BE2C (cell line): ENCODE measurements around the gene NNT.
"Not testable (repeated sequence)": the region's sequence is repeated elsewhere in the genome, so short reads cannot be mapped to it uniquely, and the experiment has no call there.

Experiments used
- DNase-seq: peaks from one replicate; pipeline ENCODE4 v3.0.0-alpha.2; 2020
- H3K27me3 ChIP-seq: fragments of 250-450 bp; sonication (Bioruptor Pico); 2 replicates; pipeline ENCODE4 v1.5.1; 2020; ENCODE audit warnings: mild to moderate bottlenecking
- H3K36me3 ChIP-seq: fragments of 250-450 bp; sonication (Bioruptor Pico); 2 replicates; pipeline ENCODE4 v1.5.1; 2020; ENCODE audit warnings: mild to moderate bottlenecking
- H3K4me1 ChIP-seq: fragments of 250-450 bp; sonication (Bioruptor Pico); 2 replicates; pipeline ENCODE4 v1.5.1; 2020
- H3K4me3 ChIP-seq: 2 replicates; pipeline ENCODE4 v1.5.1; 2011; ENCODE audit warnings: low read depth, low read length
- H3K9me3 ChIP-seq: fragments of 250-450 bp; sonication (Bioruptor Pico); 2 replicates; pipeline ENCODE4 v1.5.1; 2020
- TF ChIP-seq, protein P1 (sequence below): IDR thresholded peaks from 2 replicates; pipeline ENCODE4 v1.5.1; 2012; ENCODE audit warnings: mild to moderate bottlenecking, low read depth, low read length

NNT gene

DNA sequence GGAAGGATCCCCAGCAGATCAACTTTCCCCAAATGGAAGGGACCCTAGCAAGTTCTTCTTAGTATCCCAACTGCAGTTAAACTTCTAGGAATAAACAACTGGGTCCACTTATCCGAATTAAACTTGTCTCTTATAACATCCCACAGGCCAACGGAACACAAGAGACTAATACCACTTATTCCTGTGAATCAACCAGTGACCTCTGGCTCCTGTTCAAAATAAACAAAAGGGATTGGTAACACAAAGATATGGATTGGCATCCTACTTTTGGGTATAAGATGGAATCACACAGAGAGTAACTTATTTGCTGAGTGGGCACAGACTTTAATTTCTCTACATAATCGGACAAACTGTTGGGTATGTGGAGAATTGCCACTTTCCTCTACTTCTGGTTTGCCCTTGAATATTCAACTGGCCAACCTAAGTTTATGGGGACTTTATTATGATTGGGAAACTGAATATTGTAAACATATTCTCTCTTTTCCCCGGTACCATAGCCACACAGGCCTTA is 33.7 kb upstream of the NNT start:
- no peak for DNase-seq
- no peaks in the 10 kb centered on the region for H3K36me3 ChIP-seq
- TF ChIP-seq, protein P1, sequence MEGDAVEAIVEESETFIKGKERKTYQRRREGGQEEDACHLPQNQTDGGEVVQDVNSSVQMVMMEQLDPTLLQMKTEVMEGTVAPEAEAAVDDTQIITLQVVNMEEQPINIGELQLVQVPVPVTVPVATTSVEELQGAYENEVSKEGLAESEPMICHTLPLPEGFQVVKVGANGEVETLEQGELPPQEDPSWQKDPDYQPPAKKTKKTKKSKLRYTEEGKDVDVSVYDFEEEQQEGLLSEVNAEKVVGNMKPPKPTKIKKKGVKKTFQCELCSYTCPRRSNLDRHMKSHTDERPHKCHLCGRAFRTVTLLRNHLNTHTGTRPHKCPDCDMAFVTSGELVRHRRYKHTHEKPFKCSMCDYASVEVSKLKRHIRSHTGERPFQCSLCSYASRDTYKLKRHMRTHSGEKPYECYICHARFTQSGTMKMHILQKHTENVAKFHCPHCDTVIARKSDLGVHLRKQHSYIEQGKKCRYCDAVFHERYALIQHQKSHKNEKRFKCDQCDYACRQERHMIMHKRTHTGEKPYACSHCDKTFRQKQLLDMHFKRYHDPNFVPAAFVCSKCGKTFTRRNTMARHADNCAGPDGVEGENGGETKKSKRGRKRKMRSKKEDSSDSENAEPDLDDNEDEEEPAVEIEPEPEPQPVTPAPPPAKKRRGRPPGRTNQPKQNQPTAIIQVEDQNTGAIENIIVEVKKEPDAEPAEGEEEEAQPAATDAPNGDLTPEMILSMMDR = no peak
- H3K27me3 ChIP-seq = no peaks in the 10 kb centered on the region
- no peaks in the 10 kb centered on the region for H3K4me1 ChIP-seq
- H3K4me3 ChIP-seq = no peak overlapping the region
- H3K9me3 ChIP-seq = no peaks in the 10 kb centered on the region

DNA sequence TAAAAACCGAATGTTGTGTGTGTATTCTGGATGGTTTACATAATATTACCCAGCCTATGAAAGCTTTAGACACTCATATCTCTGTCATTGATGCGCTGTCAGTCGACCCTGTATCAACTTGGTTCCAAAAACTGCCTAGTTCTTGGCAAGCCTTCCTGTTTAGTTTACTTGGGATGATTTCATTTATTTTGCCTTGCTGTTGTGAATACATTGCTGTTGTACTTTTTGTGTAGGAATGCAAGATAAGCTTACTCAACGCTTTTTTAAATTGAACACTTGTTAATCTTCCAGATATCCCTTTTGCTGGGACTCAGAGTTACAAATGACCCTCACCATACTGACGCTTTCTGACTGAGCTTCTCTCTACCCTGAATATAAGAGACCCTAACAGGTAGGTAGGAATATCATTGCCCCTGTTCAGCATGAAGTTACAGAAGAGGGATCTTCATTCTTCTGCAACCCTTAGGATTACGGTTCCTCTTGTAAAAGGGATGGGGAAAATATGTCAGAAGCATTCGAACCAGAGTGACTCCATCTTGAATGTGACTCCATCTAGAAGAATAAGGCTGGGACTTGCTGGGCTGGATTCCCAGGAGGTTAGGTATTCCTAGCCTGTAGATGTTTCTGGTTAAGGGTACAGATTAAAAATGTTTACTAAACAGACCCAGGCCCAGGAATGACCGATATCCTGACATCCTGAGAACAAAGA is 32.4 kb upstream of the NNT start:
- TF ChIP-seq, protein P1 = no peak
- no peak overlapping the region for H3K4me3 ChIP-seq
- H3K36me3 ChIP-seq = peaks cover 4% of the 10 kb centered on the region; the same call in 1 of the 2 replicates
- no peaks in the 10 kb centered on the region for H3K4me1 ChIP-seq
- H3K9me3 ChIP-seq = no peaks in the 10 kb centered on the region
- no peak for DNase-seq
- no peaks in the 10 kb centered on the region for H3K27me3 ChIP-seq

DNA sequence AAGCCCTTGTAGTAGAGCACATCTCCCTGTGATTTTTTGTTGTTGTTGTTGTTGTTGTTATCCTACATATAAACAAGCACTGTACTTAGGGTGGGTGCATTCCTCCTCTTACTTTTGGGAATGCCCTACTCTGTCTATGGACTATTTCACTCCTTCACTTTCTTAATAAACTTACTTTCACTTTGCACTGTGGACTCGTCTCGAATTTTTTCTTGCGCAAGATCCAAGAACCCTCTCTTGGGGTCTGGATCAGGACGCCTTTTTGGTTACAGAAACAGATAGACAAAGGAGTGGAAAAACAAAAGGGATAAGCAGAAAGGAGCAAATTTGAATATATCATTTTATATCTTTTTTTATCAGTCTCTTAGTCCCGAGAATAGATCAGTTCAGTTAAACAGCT is 31.7 kb upstream of the NNT start:
- Histone ChIP-seq H3K9me3 (no peaks in the 10 kb centered on the region), H3K4me3 (no peak overlapping the region), H3K4me1 (no peaks in the 10 kb centered on the region), H3K27me3 (no peaks in the 10 kb centered on the region), H3K36me3 (peaks cover 4% of the 10 kb centered on the region)
- TF ChIP-seq, protein P1 = no peak
- no peak for DNase-seq

DNA sequence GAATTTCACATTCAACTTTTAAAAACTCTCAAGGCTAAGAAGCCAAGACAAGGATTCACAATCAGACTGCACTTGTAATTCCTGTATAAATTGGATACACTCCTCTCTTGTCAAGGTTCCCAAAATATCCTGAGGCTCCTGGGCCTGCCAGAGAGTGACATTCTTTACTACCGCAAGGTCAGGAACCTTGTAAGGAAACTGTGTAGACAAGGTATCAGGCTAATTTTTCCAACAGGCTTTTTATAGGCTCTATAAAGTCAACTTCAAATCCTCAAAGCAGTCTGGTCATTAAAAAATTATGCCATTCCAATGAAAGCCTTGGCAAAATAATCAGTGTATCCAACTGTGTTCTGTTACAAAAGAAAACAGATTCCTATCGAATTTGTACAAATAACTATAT is 30.6 kb upstream of the NNT start:
- DNase-seq = no peak

DNA sequence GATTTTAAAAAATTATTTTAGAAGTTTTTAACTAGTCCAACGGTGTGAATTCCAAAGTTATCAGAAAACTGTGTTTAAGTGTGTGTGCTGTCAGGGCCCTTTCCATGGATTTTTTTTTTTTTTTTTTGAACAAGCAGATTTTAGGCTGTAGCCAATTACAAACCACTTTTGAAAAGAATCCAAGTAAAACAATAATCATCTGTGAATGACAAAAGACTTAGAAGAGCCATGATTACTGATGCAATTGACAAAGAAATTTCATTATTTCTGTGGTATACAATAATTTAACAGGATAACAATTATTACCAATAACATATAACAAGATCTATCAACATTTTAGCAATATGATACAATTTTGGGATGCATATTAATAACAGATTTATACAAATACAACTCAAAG is 29.9 kb upstream of the NNT start:
- H3K9me3 ChIP-seq = no peaks in the 10 kb centered on the region
- H3K4me1 ChIP-seq = no peaks in the 10 kb centered on the region
- H3K36me3 ChIP-seq = peaks cover 4% of the 10 kb centered on the region
- TF ChIP-seq, protein P1 = no peak
- no peaks in the 10 kb centered on the region for H3K27me3 ChIP-seq
- no peak for DNase-seq
- H3K4me3 ChIP-seq = no peak overlapping the region

More for the DNA sequence above, 30.6 kb upstream of the NNT start:
- H3K36me3 ChIP-seq = peaks cover 4% of the 10 kb centered on the region
- H3K9me3 ChIP-seq = no peaks in the 10 kb centered on the region
- H3K4me3 ChIP-seq = no peak overlapping the region
- no peaks in the 10 kb centered on the region for H3K4me1 ChIP-seq
- H3K27me3 ChIP-seq = no peaks in the 10 kb centered on the region
- TF ChIP-seq, protein P1 = no peak

DNA sequence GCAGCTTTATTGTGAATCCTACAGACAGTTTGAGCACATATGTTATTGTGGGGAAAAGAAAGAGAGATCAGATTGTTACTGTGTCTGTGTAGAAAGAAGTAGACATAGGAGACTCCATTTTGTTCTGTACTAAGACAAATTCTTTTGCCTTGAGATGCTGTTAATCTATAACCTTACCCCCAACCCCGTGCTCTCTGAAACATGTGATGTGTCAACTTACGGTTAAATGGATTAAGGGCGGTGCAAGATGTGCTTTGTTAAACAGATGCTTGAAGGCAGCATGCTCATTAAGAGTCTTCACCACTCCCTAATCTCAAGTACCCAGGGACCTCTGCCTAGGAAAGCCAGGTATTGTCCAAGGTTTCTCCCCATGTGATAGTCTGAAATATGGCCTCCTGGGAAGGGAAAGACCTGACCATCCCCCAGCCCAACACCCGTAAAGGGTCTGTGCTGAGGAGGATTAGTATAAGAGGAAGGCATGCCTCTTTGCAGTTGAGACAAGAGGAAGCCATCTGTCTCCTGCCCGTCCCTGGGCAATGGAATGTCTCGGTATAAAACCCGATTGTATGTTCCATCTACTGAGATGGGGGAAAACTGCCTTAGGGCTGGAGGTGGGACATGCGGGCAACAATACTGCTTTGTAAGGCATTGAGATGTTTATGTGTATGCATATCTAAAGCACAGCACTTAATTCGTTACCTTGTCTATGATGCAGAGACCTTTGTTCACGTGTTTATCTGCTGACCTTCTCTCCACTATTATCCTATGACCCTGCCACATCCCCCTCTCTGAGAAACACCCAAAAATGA is 22.4 kb upstream of the NNT start:
- not testable (repeated sequence) for H3K27me3 ChIP-seq, H3K4me1 ChIP-seq, H3K36me3 ChIP-seq, DNase-seq, H3K4me3 ChIP-seq, H3K9me3 ChIP-seq
